BJ (cell line): Measurements from ENCODE around the gene DLL3. TPM values are rescaled to one million over a fixed set of nuclear protein-coding genes. Genes with fewer than 3 reads are reported as not detected.

Experiments
- CTCF ChIA-PET: fragments of 350-600 bp; formaldehyde crosslinking; extraction: SDS; loops from one replicate; lab custom pipeline; 2021; ENCODE audit warnings: antibody characterized with exemption, inconsistent platforms; lab: Yijun Ruan, JAX
- POLR2A ChIA-PET: fragments of 300-600 bp; sonication (Branson Sonifier 250); formaldehyde crosslinking; extraction: SDS; loops from one replicate; lab custom pipeline; 2021; ENCODE audit warnings: antibody characterized with exemption; lab: Charles Lee
- DNase-seq: peaks from one replicate; pipeline ENCODE4 v3.0.0-alpha.2; 2011; ENCODE audit warnings: low read depth
- H3K27me3 ChIP-seq: 2 replicates; pipeline ENCODE4 v1.6.0; 2011; ENCODE audit warnings: low read length; ENCODE audit not compliant: control insufficient read depth, insufficient read depth
- H3K36me3 ChIP-seq: 2 replicates; pipeline ENCODE4 v1.5.1; 2011; ENCODE audit warnings: low read length; ENCODE audit not compliant: control insufficient read depth, insufficient read depth
- H3K4me3 ChIP-seq: 2 replicates; pipeline ENCODE4 v1.5.1; 2011; ENCODE audit warnings: low read depth, mild to moderate bottlenecking, control low read depth, low read length
- polyA plus RNA-seq: library from polyadenylated mRNA; depleted of rRNA; stranded (reverse); fragments of >200 nt; gene quantifications from 2 replicates; pipeline ENCODE4 v1.2.3, GENCODE V29; 2011; rRNA removed
- TF ChIP-seq, protein P1 (sequence below): IDR thresholded peaks from 2 replicates; pipeline ENCODE4 v1.5.1; 2011; ENCODE audit warnings: low read depth, mild to moderate bottlenecking, control low read depth, inconsistent platforms, low read length, moderate library complexity; ENCODE audit not compliant: insufficient read depth

The DLL3 gene
- polyA plus RNA-seq, 1 experiment = 1.0 TPM

- no peaks in the 10 kb centered on the region for H3K36me3 ChIP-seq
- CTCF ChIA-PET = no interaction called here
Observed at GRCh38 chr19:39555883-39556282, 57.1 kb downstream of the DLL3 start.

More at GRCh38 chr19:39555883-39556282, 57.1 kb downstream of the DLL3 start:
- TF ChIP-seq, protein P1, sequence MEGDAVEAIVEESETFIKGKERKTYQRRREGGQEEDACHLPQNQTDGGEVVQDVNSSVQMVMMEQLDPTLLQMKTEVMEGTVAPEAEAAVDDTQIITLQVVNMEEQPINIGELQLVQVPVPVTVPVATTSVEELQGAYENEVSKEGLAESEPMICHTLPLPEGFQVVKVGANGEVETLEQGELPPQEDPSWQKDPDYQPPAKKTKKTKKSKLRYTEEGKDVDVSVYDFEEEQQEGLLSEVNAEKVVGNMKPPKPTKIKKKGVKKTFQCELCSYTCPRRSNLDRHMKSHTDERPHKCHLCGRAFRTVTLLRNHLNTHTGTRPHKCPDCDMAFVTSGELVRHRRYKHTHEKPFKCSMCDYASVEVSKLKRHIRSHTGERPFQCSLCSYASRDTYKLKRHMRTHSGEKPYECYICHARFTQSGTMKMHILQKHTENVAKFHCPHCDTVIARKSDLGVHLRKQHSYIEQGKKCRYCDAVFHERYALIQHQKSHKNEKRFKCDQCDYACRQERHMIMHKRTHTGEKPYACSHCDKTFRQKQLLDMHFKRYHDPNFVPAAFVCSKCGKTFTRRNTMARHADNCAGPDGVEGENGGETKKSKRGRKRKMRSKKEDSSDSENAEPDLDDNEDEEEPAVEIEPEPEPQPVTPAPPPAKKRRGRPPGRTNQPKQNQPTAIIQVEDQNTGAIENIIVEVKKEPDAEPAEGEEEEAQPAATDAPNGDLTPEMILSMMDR = no peak
- no peak for DNase-seq
- peaks cover 1% of the 10 kb centered on the region for H3K27me3 ChIP-seq
- POLR2A ChIA-PET = no interaction called here
- H3K4me3 ChIP-seq = no peak overlapping the region

Other genes starting within 250 kb of the DLL3 start
- not detected in 2 replicates for gene IFNL2, start 230.6 kb upstream of the DLL3 start, polyA plus RNA-seq
- not detected in 2 replicates for gene IFNL1, start 202.5 kb upstream of the DLL3 start, polyA plus RNA-seq
- gene LRFN1, start 178.1 kb upstream of the DLL3 start, polyA plus RNA-seq = 0.02 and 0.06 TPM in 2 replicates
- gene GMFG, start 162.9 kb upstream of the DLL3 start, polyA plus RNA-seq = 0.50 and 0.56 TPM in 2 replicates
- 45.7 and 75.7 TPM in 2 replicates for gene SAMD4B, start 156.5 kb upstream of the DLL3 start, polyA plus RNA-seq
- 50.2 and 51.8 TPM in 2 replicates for gene PAF1, start 107.8 kb upstream of the DLL3 start, polyA plus RNA-seq
- 28.5 and 36.6 TPM in 2 replicates for gene MED29, start 107.6 kb upstream of the DLL3 start, polyA plus RNA-seq
- gene ZFP36, start 92.1 kb upstream of the DLL3 start, polyA plus RNA-seq = 4.8 and 9.5 TPM in 2 replicates
- gene PLEKHG2, start 86.3 kb upstream of the DLL3 start, polyA plus RNA-seq = 12.5 and 20.6 TPM in 2 replicates
- 2,401 and 2,896 TPM in 2 replicates for gene RPS16, start 63.0 kb upstream of the DLL3 start, polyA plus RNA-seq
- gene SUPT5H, start 53.4 kb upstream of the DLL3 start, polyA plus RNA-seq = 55.2 and 81.8 TPM in 2 replicates
- gene TIMM50, start 18.1 kb upstream of the DLL3 start, polyA plus RNA-seq = 86.1 and 97.8 TPM in 2 replicates
- gene SELENOV, start 16.2 kb downstream of the DLL3 start, polyA plus RNA-seq = not detected in 2 replicates
- 2.2 and 2.3 TPM in 2 replicates for gene EID2B, start 33.9 kb downstream of the DLL3 start, polyA plus RNA-seq
- 5.5 and 7.9 TPM in 2 replicates for gene EID2, start 41.2 kb downstream of the DLL3 start, polyA plus RNA-seq
- not detected in 2 replicates for gene LGALS13, start 103.6 kb downstream of the DLL3 start, polyA plus RNA-seq
- not detected in 2 replicates for gene LGALS16, start 157.0 kb downstream of the DLL3 start, polyA plus RNA-seq
- not detected in 2 replicates for gene LGALS14, start 205.5 kb downstream of the DLL3 start, polyA plus RNA-seq
- gene CLC, start 239.1 kb downstream of the DLL3 start, polyA plus RNA-seq = not detected in 2 replicates